HCT116 (cell line): ENCODE measurements around the gene NINJ1. TPM values are rescaled to one million over a fixed set of nuclear protein-coding genes. Genes with fewer than 3 reads are reported as not detected.

Experiments used
- ATAC-seq: fragments of 200-7000 bp; cut with Tn5 transposase; 2 replicates; pipeline ENCODE4 v1.9.1; 2020; ENCODE audit warnings: mild to moderate bottlenecking, moderate library complexity
- BruUV-seq: library from RNA; stranded (reverse); fragments of 400-500 nt; replicated peaks from 2 replicates; lab custom pipeline; 2021; lab: Mats Ljungman, UMichigan
- CTCF ChIA-PET: fragments of 300-600 bp; sonication (Branson Sonifier 250); formaldehyde crosslinking; loops from one replicate; lab custom pipeline; 2021; ENCODE audit warnings: antibody characterized with exemption; lab: Charles Lee
- POLR2A ChIA-PET: fragments of 300-600, 350-600 bp; sonication (Branson Sonifier 250); formaldehyde crosslinking; loops from one replicate; lab custom pipeline; 2021; ENCODE audit warnings: antibody characterized with exemption; lab: Charles Lee
- RAD21 ChIA-PET, 2 experiments: fragments of 300-600 bp; sonication (Branson Sonifier 250); formaldehyde crosslinking; loops; one replicate each; lab custom pipeline; 2023; ENCODE audit warnings: low total read pairs in 2 of 2; ENCODE audit not compliant: uncharacterized antibody in 2 of 2, unreplicated experiment in 2 of 2, low non-redundant PET in 1 of 2; lab: Charles Lee
- DNase-seq: peaks from one replicate; pipeline ENCODE4 v3.0.0-alpha.2; 2010; ENCODE audit warnings: low read depth, low spot score
- H2AFZ ChIP-seq: fragments of 200-600 bp; shearing (Covaris generic), sonication (generic); 2 replicates; pipeline ENCODE4 v1.6.1; 2017; ENCODE audit warnings: low read depth, mixed run types, mixed read lengths, antibody characterized with exemption, low read length; ENCODE audit not compliant: poor library complexity, severe bottlenecking
- H3K27ac ChIP-seq: 2 replicates; pipeline ENCODE4 v1.5.1; 2012; ENCODE audit warnings: low read depth, low read length
- H3K27me3 ChIP-seq: fragments of 200-600 bp; sonication (generic); 2 replicates; pipeline ENCODE4 v1.6.1; 2016; ENCODE audit warnings: mixed run types, low read length, mixed read lengths; ENCODE audit not compliant: insufficient read depth
- H3K36me3 ChIP-seq, 2 experiments: fragments of 200-500 bp in 1 of 2; fragments of 200-600 bp in 1 of 2; sonication (Bioruptor generic) in 1 of 2; sonication (generic) in 1 of 2; 2 replicates each; pipeline versions ENCODE4 v1.5.1 to v1.6.1; 2014 to 2016; ENCODE audit warnings: low read length in 2 of 2, inconsistent platforms in 1 of 2, mixed read lengths in 1 of 2, mixed run types in 1 of 2; ENCODE audit not compliant: insufficient read depth in 2 of 2, control insufficient read depth in 1 of 2
- H3K4me1 ChIP-seq, 2 experiments: fragments of 200-600 bp in 1 of 2; sonication (generic) in 1 of 2; 2 replicates each; pipeline versions ENCODE4 v1.5.1 to v1.6.1; 2012 to 2017; ENCODE audit warnings: low read length in 2 of 2, inconsistent platforms in 1 of 2, mild to moderate bottlenecking in 1 of 2, mixed read lengths in 1 of 2, mixed run types in 1 of 2, moderate library complexity in 1 of 2; ENCODE audit not compliant: insufficient read depth in 2 of 2, control insufficient read depth in 1 of 2
- H3K4me2 ChIP-seq: fragments of 200-600 bp; sonication (generic); 2 replicates; pipeline ENCODE4 v1.6.1; 2017; ENCODE audit warnings: mixed run types, low read length, mixed read lengths
- H3K4me3 ChIP-seq, 2 experiments: fragments of 200-600 bp in 1 of 2; sonication (generic) in 1 of 2; replicated peaks in 1 of 2; 2 replicates each; pipeline ENCODE4 v1.5.1; 2011 to 2016; ENCODE audit warnings: low read length in 2 of 2, control low read depth in 1 of 2, low read depth in 1 of 2, mild to moderate bottlenecking in 1 of 2, mixed read lengths in 1 of 2, mixed run types in 1 of 2
- H3K79me2 ChIP-seq: fragments of 200-600 bp; sonication (generic); 2 replicates; pipeline ENCODE4 v1.6.1; 2017; ENCODE audit warnings: mild to moderate bottlenecking, mixed run types, low read length, moderate library complexity, mixed read lengths; ENCODE audit not compliant: insufficient read depth
- H3K9ac ChIP-seq: fragments of 200-600 bp; sonication (generic); 2 replicates; pipeline ENCODE4 v1.6.1; 2016; ENCODE audit warnings: low read length, mixed read lengths
- H3K9me2 ChIP-seq: fragments of 200-600 bp; sonication (generic), shearing (Covaris generic); 2 replicates; pipeline ENCODE4 v1.6.1; 2017; ENCODE audit warnings: mixed run types, mild to moderate bottlenecking, moderate library complexity; ENCODE audit not compliant: insufficient read depth
- H3K9me3 ChIP-seq, 2 experiments: fragments of 200-500 bp in 1 of 2; fragments of 200-600 bp in 1 of 2; sonication (Bioruptor generic) in 1 of 2; sonication (generic) in 1 of 2; 2 replicates each; pipeline ENCODE4 v1.6.1; 2014 to 2017; ENCODE audit warnings: low read length in 2 of 2, mixed read lengths in 2 of 2, inconsistent platforms in 1 of 2, low read depth in 1 of 2, mild to moderate bottlenecking in 1 of 2, mixed run types in 1 of 2, moderate library complexity in 1 of 2; ENCODE audit not compliant: control insufficient read depth in 1 of 2, insufficient read depth in 1 of 2
- H4K20me1 ChIP-seq: fragments of 200-600 bp; sonication (generic), shearing (Covaris generic); 2 replicates; pipeline ENCODE4 v1.6.1; 2017; ENCODE audit warnings: mixed run types, mild to moderate bottlenecking, moderate library complexity; ENCODE audit not compliant: insufficient read depth
- CBX3 ChIP-seq: IDR thresholded peaks from 2 replicates; pipeline ENCODE4 v1.6.1; 2012; ENCODE audit warnings: low read depth
- CEBPB ChIP-seq: IDR thresholded peaks from 2 replicates; pipeline ENCODE4 v1.6.1; 2012; ENCODE audit warnings: low read depth
- CTCF ChIP-seq, 3 experiments: fragments of 200-600 bp in 1 of 3; sonication (generic) in 1 of 3; IDR thresholded peaks in 2 of 3; conservative IDR thresholded peaks in 1 of 3; 2 replicates each; pipeline ENCODE4 v1.5.1; 2012 to 2017; ENCODE audit warnings: low read depth in 2 of 3, low read length in 2 of 3, antibody characterized with exemption in 1 of 3, borderline replicate concordance in 1 of 3, control low read depth in 1 of 3, mild to moderate bottlenecking in 1 of 3, mixed read lengths in 1 of 3, mixed run types in 1 of 3, moderate library complexity in 1 of 3; ENCODE audit not compliant: insufficient read depth in 1 of 3
- ELF1 ChIP-seq: IDR thresholded peaks from 2 replicates; pipeline ENCODE4 v1.6.1; 2012; ENCODE audit warnings: low read depth, borderline replicate concordance
- EZH2 ChIP-seq: fragments of 200-600 bp; sonication (generic); IDR thresholded peaks from 2 replicates; pipeline ENCODE4 v1.6.1; 2017; ENCODE audit warnings: antibody characterized with exemption, mixed run types
- EZH2phosphoT487 ChIP-seq: fragments of 200-600 bp; IDR thresholded peaks from 2 replicates; pipeline ENCODE4 v1.6.1; 2018; ENCODE audit warnings: antibody characterized with exemption, borderline replicate concordance
- FOSL1 ChIP-seq: IDR thresholded peaks from 2 replicates; pipeline ENCODE4 v1.6.1; 2012; ENCODE audit warnings: low read depth
- JUND ChIP-seq: IDR thresholded peaks from 2 replicates; pipeline ENCODE4 v1.6.1; 2012
- POLR2A ChIP-seq: IDR thresholded peaks from 2 replicates; pipeline ENCODE4 v1.7.0; 2011; ENCODE audit warnings: borderline replicate concordance; ENCODE audit not compliant: insufficient read depth, insufficient read length; ENCODE audit errors: extremely low read depth
- POLR2AphosphoS5 ChIP-seq: IDR thresholded peaks from 2 replicates; pipeline ENCODE4 v1.6.1; 2011; ENCODE audit warnings: mild to moderate bottlenecking, low read depth, low read length, moderate library complexity
- SP1 ChIP-seq: IDR thresholded peaks from 2 replicates; pipeline ENCODE4 v1.6.1; 2012; ENCODE audit warnings: low read depth
- SRF ChIP-seq: IDR thresholded peaks from 2 replicates; pipeline ENCODE4 v1.6.1; 2012; ENCODE audit warnings: low read depth
- ZBTB33 ChIP-seq: IDR thresholded peaks from 2 replicates; pipeline ENCODE4 v1.6.1; 2011; ENCODE audit warnings: mild to moderate bottlenecking, low read length, moderate library complexity; ENCODE audit not compliant: insufficient replicate concordance; ENCODE audit errors: extremely low read depth
- intact Hi-C: fragments of 100-400 bp; cut with micrococcal nuclease; formaldehyde crosslinking; loops from 2 replicates; pipeline ENCODE4 v1.10.0; 2022
- total RNA-seq: library from RNA; stranded (reverse); gene quantifications from one replicate; pipeline ENCODE4 v1.2.1, GENCODE V29; 2021; ENCODE audit not compliant: unreplicated experiment

Gene NINJ1
- total RNA-seq, 1 experiment from 2014 or later, result 34.4 TPM

GRCh38 chr9:93131599-93132286 is 2.3 kb downstream of the NINJ1 start:
- no peak overlapping the region for H3K9ac ChIP-seq
- RAD21 ChIA-PET, result no interaction called here
- H3K9me2 ChIP-seq, result no peaks in the 10 kb centered on the region
- peaks cover 25 to 34% of the 10 kb centered on the region in 2 experiments for H3K4me1 ChIP-seq
- POLR2A ChIA-PET, result interaction anchor here (1.2 kb wide), 1 partner anchor 12 kb away, joined by 4 read pairs; no protein-coding TSS in a partner anchor
- H2AFZ ChIP-seq, result no peak overlapping the region
- no peak overlapping the region for H3K4me3 ChIP-seq
- peak overlapping the region; percentile 83 for H3K27ac ChIP-seq
- no TSS peak for BruUV-seq
- peaks cover 22% of the 10 kb centered on the region; the same call in 1 of the 2 replicates for H3K79me2 ChIP-seq
- H3K4me2 ChIP-seq, result peak overlapping the region; percentile 100
- DNase-seq (no peak), ATAC-seq (no peak)
- H3K9me3 ChIP-seq, result no peaks in the 10 kb centered on the region
- H3K27me3 ChIP-seq, result no peaks in the 10 kb centered on the region
- TF ChIP-seq POLR2AphosphoS5 (no peak), SP1 (no peak)
- CTCF ChIA-PET, result no interaction called here
- H4K20me1 ChIP-seq, result no peaks in the 10 kb centered on the region
- H3K36me3 ChIP-seq, result no peaks in the 10 kb centered on the region
- intact Hi-C loops, result no loop called here

- Histone ChIP-seq H2AFZ (no peak overlapping the region), H3K9me3 (no peaks in the 10 kb centered on the region), H3K4me2 (no peak overlapping the region), H3K4me3 (no peak overlapping the region), H3K9me2 (no peaks in the 10 kb centered on the region), H3K27ac (no peak overlapping the region; the same call in 1 of the 2 replicates), H3K36me3 (no peaks in the 10 kb centered on the region), H3K79me2 (peaks cover 22% of the 10 kb centered on the region; the same call in 1 of the 2 replicates), H3K4me1 (peaks cover 27 to 36% of the 10 kb centered on the region in 2 experiments), H4K20me1 (no peaks in the 10 kb centered on the region), H3K9ac (no peak overlapping the region), H3K27me3 (no peaks in the 10 kb centered on the region)
- ChIA-PET POLR2A (interaction anchor here (1.2 kb wide), 1 partner anchor 11 kb away, joined by 4 read pairs; no protein-coding TSS in a partner anchor), CTCF (no interaction called here), RAD21 (no interaction called here)
- no peak for ATAC-seq
- no TSS peak for BruUV-seq
- intact Hi-C loops, result no loop called here
- no peak for DNase-seq
- TF ChIP-seq EZH2phosphoT487, result no peak
- TF ChIP-seq SRF, result no peak
- TF ChIP-seq SP1, result no peak
- no peak for TF ChIP-seq POLR2A
- TF ChIP-seq CBX3, result no peak
- no peak for TF ChIP-seq ELF1
- TF ChIP-seq CTCF (IDR thresholded peaks at IDR 0.05 in 2 of 3, conservative IDR thresholded peaks at IDR 0.05 in 1 of 3; ENCODE audit: borderline replicate concordance in 1 of 3, insufficient read depth in 1 of 3, low read depth in 2 of 3, low read length in 2 of 3), result no peak
- no peak for TF ChIP-seq FOSL1
- no peak for TF ChIP-seq POLR2AphosphoS5
- no peak for TF ChIP-seq CEBPB
- TF ChIP-seq ZBTB33, result no peak
- no peak for TF ChIP-seq EZH2
- TF ChIP-seq JUND, result no peak
Observed at GRCh38 chr9:93130861-93131481, 3.1 kb downstream of the NINJ1 start.
